Keratinocyte (primary cell): ENCODE results near the gene GRAMD2B. TPM values are rescaled to one million over a fixed set of nuclear protein-coding genes. Genes with fewer than 3 reads are reported as not detected.

Experiments
- DNase-seq: peaks from one replicate; pipeline ENCODE4 v3.0.0-alpha.2; 2011; ENCODE audit warnings: low read depth, missing footprints, low spot score
- FAIRE-seq: peaks from 2 replicates; lab custom pipeline; 2011; peaks lifted over from hg19 to GRCh38; lab: Jason Lieb, UNC
- H2AFZ ChIP-seq: 2 replicates; pipeline ENCODE4 v1.6.0; 2012; ENCODE audit warnings: low read length, control low read depth, inconsistent platforms; ENCODE audit not compliant: control insufficient read depth
- H3K27ac ChIP-seq: 2 replicates; pipeline ENCODE4 v1.5.1; 2011; ENCODE audit warnings: low read length; ENCODE audit not compliant: control insufficient read depth, insufficient read depth
- H3K27me3 ChIP-seq: 3 replicates; pipeline ENCODE4 v1.6.0; 2011; ENCODE audit warnings: low read length; ENCODE audit not compliant: control insufficient read depth, insufficient read depth; ENCODE audit errors: extremely low read depth
- H3K36me3 ChIP-seq, 2 experiments: 2 replicates in 1 of 2; 3 replicates in 1 of 2; pipeline ENCODE4 v1.5.1; 2011; ENCODE audit warnings: low read length in 2 of 2, mild to moderate bottlenecking in 1 of 2; ENCODE audit not compliant: control insufficient read depth in 2 of 2, insufficient read depth in 2 of 2; ENCODE audit errors: extremely low read depth in 1 of 2
- H3K4me1 ChIP-seq: 3 replicates; pipeline ENCODE4 v1.5.1; 2011; ENCODE audit warnings: low read length; ENCODE audit not compliant: control insufficient read depth, insufficient read depth; ENCODE audit errors: extremely low read depth
- H3K4me2 ChIP-seq: 3 replicates; pipeline ENCODE4 v1.6.0; 2011; ENCODE audit warnings: low read depth, low read length; ENCODE audit not compliant: control insufficient read depth, insufficient read depth; ENCODE audit errors: extremely low read depth
- H3K4me3 ChIP-seq, 3 experiments: fragments of 200-600 bp in 1 of 3; sonication (generic) in 1 of 3; 2 replicates in 2 of 3; 3 replicates in 1 of 3; pipeline ENCODE4 v1.5.1; 2011 to 2016; ENCODE audit warnings: low read length in 3 of 3, mild to moderate bottlenecking in 3 of 3, control low read depth in 2 of 3, inconsistent platforms in 1 of 3, low read depth in 1 of 3, mixed read lengths in 1 of 3, mixed run types in 1 of 3, moderate library complexity in 1 of 3; ENCODE audit not compliant: control insufficient read depth in 2 of 3, insufficient read depth in 2 of 3; ENCODE audit errors: extremely low read depth in 1 of 3
- H3K79me2 ChIP-seq: 2 replicates; pipeline ENCODE4 v1.6.0; 2012; ENCODE audit warnings: low read length; ENCODE audit not compliant: control insufficient read depth, insufficient read depth
- H3K9ac ChIP-seq: 3 replicates; pipeline ENCODE4 v1.6.0; 2011; ENCODE audit warnings: low read length; ENCODE audit not compliant: control insufficient read depth, insufficient read depth; ENCODE audit errors: extremely low read depth
- H3K9me1 ChIP-seq: 3 replicates; pipeline ENCODE4 v1.6.0; 2011; ENCODE audit warnings: low read length; ENCODE audit not compliant: control insufficient read depth, insufficient read depth; ENCODE audit errors: extremely low read depth
- H3K9me3 ChIP-seq: 2 replicates; pipeline ENCODE4 v1.5.1; 2012; ENCODE audit warnings: low read depth, low read length; ENCODE audit not compliant: control insufficient read depth
- H4K20me1 ChIP-seq: 3 replicates; pipeline ENCODE4 v1.6.0; 2011; ENCODE audit warnings: low read length; ENCODE audit not compliant: control insufficient read depth, insufficient read depth; ENCODE audit errors: extremely low read depth
- EZH2 ChIP-seq: IDR thresholded peaks from one replicate; pipeline ENCODE4 v1.6.1; 2012; ENCODE audit warnings: inconsistent platforms, mild to moderate bottlenecking, low read length, moderate library complexity
- dilution Hi-C: fragments of 300-500 bp; cut with MboI; formaldehyde crosslinking; loops from one replicate; pipeline ENCODE4 v1.7.0; 2020; ENCODE audit warnings: low sequenced_read_pairs; ENCODE audit not compliant: extremely low pct_ligation_motif_present
- polyA plus RNA-seq, 5 experiments: library from polyadenylated mRNA; depleted of rRNA in 3 of 5; stranded (reverse) in 3 of 5; stranded (forward) in 1 of 5; unstranded in 1 of 5; fragments of >200 nt; gene quantifications; 1 replicate in 1 of 5; 2 replicates in 3 of 5; 3 replicates in 1 of 5; pipeline versions ENCODE4 v1.2.1 to v1.2.3, GENCODE V29; 2011 to 2012; ENCODE audit warnings: missing spikeins in 2 of 5, low read depth in 1 of 5, low replicate concordance in 1 of 5
- TF ChIP-seq, protein P1 (sequence below), 3 experiments: IDR thresholded peaks in 1 of 3; conservative IDR thresholded peaks in 1 of 3; optimal IDR thresholded peaks in 1 of 3; 2 replicates in 2 of 3; 3 replicates in 1 of 3; pipeline versions ENCODE3 to v1.5.1; 2011; ENCODE audit warnings: low read length in 3 of 3, mild to moderate bottlenecking in 3 of 3, moderate library complexity in 2 of 3, control low read depth in 1 of 3, inconsistent platforms in 1 of 3; ENCODE audit not compliant: insufficient read depth in 2 of 3; ENCODE audit errors: extremely low read depth in 1 of 3

Gene GRAMD2B
- polyA plus RNA-seq, 1 donor (not counting 4 experiments of a cell fraction or from before 2014, with no cell fraction given): 45.9 TPM

- TF ChIP-seq EZH2: no peak
- TF ChIP-seq, protein P1, sequence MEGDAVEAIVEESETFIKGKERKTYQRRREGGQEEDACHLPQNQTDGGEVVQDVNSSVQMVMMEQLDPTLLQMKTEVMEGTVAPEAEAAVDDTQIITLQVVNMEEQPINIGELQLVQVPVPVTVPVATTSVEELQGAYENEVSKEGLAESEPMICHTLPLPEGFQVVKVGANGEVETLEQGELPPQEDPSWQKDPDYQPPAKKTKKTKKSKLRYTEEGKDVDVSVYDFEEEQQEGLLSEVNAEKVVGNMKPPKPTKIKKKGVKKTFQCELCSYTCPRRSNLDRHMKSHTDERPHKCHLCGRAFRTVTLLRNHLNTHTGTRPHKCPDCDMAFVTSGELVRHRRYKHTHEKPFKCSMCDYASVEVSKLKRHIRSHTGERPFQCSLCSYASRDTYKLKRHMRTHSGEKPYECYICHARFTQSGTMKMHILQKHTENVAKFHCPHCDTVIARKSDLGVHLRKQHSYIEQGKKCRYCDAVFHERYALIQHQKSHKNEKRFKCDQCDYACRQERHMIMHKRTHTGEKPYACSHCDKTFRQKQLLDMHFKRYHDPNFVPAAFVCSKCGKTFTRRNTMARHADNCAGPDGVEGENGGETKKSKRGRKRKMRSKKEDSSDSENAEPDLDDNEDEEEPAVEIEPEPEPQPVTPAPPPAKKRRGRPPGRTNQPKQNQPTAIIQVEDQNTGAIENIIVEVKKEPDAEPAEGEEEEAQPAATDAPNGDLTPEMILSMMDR (optimal IDR thresholded peaks at IDR 0.05 in 1 of 3, IDR thresholded peaks at IDR 0.05 in 1 of 3, conservative IDR thresholded peaks at IDR 0.05 in 1 of 3; ENCODE audit: extremely low read depth in 1 of 3, insufficient read depth in 2 of 3, low read length in 3 of 3): no peak
- H3K9me3 ChIP-seq: no peaks in the 10 kb centered on the region
- H3K27ac ChIP-seq: no peak overlapping the region
- H3K9ac ChIP-seq: no peak overlapping the region
- H3K4me3 ChIP-seq: no peak overlapping the region
- no peak overlapping the region for H2AFZ ChIP-seq
- no peaks in the 10 kb centered on the region for H3K4me1 ChIP-seq
- FAIRE-seq: no peak
- no peak overlapping the region for H3K4me2 ChIP-seq
- H3K27me3 ChIP-seq: no peaks in the 10 kb centered on the region
- H3K79me2 ChIP-seq: no peaks in the 10 kb centered on the region
- H3K36me3 ChIP-seq: peaks cover 16 to 32% of the 10 kb centered on the region in 2 experiments
- no peaks in the 10 kb centered on the region for H4K20me1 ChIP-seq
- H3K9me1 ChIP-seq: no peaks in the 10 kb centered on the region
- dilution Hi-C loops: no loop called here
- DNase-seq: no peak
Observed at GRCh38 chr5:126481243-126481642, 58.0 kb downstream of the GRAMD2B start.

- Histone ChIP-seq H4K20me1 (no peaks in the 10 kb centered on the region), H3K4me1 (no peaks in the 10 kb centered on the region), H3K27ac (no peak overlapping the region), H3K9me1 (no peaks in the 10 kb centered on the region), H3K4me2 (no peak overlapping the region), H3K9ac (no peak overlapping the region), H3K27me3 (no peaks in the 10 kb centered on the region), H2AFZ (no peak overlapping the region), H3K4me3 (no peak overlapping the region), H3K36me3 (peaks cover 20 to 35% of the 10 kb centered on the region in 2 experiments), H3K9me3 (no peaks in the 10 kb centered on the region), H3K79me2 (no peaks in the 10 kb centered on the region)
- TF ChIP-seq EZH2: no peak
- TF ChIP-seq, protein P1 (optimal IDR thresholded peaks at IDR 0.05 in 1 of 3, IDR thresholded peaks at IDR 0.05 in 1 of 3, conservative IDR thresholded peaks at IDR 0.05 in 1 of 3; ENCODE audit: extremely low read depth in 1 of 3, insufficient read depth in 2 of 3, low read length in 3 of 3): no peak
- FAIRE-seq: no peak
- dilution Hi-C loops: no loop called here
- no peak for DNase-seq
Observed at GRCh38 chr5:126482591-126482990, 59.4 kb downstream of the GRAMD2B start.
